ENCODE results near the gene PTGIS.

DNA sequence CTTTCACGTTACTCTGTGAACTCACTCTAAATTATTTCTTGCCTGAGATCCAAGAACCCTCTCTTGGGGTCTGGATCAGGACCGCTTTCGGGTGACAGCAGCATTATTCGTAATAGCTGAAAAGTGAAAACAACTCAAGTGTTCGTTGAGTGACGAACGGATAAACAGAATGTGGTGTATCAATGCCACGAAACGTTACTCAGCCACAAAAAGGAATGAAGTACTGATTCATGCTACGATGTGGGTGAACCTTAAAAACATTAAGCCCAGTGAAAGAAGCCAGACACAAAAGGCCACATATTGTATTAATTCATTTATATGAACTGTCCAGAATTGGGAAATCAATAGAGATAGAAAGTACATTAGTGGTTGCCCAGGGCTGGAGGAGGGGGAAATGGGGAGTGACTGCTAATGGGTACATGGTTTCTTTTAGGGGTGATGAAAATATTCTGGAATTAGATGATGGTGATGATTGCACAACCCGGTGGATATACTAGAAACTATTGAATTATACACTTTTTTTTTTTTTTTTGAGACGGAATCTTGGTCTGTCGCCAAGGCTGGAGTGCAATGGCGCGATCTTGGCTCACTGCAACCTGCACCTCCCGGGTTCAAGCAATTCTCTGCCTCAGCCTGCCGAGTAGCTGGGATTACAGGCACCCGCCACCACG lies 8.4 kb downstream of the PTGIS start:
- TF ChIP-seq HOXA7 (CRISPR knock-in tag; IDR thresholded peaks at IDR 0.05) (no peak), POLR2A (IDR thresholded peaks at IDR 0.05; ENCODE audit: low read length) (no peak), SMC3 (IDR thresholded peaks at IDR 0.05) (no peak), CHD4 (IDR thresholded peaks at IDR 0.05; ENCODE audit: borderline replicate concordance) (no peak), EP300 (IDR thresholded peaks at IDR 0.05) (no peak)
